C1 segment of cervical spinal cord (tissue), 14 donors: ENCODE data around the gene PERCC1.

ENCODE experiments used
- DNase-seq, 14 donors: peaks; one replicate each; lab custom pipeline; 2025; lab: John Stamatoyannopoulos, UW

The PERCC1 gene

DNA sequence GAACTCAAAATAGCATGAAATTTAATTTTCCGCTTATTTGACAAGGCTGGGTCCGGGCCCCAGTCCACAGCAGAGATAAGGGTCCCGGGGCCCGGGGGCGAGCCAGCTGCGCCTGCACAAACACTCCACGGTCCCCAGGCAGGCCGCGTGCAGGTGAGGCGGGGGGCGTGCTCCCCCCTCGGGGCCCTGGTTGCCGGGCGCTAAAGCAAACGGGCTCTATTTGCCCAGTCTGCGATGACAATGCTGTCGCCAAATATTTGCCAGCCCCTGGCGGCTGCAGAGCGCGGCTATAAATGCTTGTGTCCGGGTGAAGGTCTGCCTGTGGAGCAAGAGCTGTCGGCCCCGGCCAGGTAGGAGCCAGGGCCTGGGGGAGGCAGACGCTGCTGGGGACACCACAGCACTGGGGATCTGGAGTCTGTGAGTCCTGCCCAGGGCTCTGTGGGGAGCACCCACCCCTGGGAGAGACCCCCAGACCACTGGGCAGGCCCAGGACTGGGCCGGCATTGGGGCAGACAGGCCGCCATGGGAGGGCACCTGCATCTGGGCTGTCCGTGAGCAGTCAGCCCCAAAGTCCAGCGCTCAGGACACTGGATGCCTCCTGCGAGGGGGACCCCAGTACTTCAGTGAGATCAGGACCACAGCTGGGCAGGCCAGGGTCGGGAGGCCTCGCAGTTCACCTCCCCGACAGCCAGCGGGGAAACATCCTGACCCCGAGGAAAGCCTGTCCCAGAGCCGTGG is at the start of gene PERCC1:
Gene PERCC1, plus strand, starts transcription at position 320 of the 738 bp plus-strand sequence. CDS start 1,516 bp downstream, outside the sequence.
- no peak for DNase-seq

GRCh38 chr16:1381612-1382406 is 49.1 kb upstream of the PERCC1 start:
- DNase-seq = no peak

DNA sequence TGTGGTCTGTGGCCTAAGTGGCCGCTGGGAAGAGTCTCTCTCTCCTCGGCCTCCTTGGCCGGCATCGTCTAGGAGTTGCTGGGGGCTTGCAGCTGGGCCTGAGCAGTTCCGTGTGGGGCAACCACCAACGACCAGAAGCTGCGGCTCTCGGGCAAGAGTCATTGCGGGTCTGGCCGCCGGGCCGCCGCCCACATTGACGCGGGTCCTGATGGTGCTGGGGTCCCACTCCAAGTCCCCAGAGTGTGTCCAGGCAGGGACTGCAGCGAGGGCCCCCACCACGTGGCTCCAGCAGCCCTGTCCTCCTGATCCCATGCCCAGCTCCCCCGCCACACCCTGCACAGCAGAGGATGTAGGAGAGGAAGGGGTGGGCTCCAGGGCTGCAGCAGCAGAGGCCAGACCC is 47.3 kb upstream of the PERCC1 start:
- DNase-seq = no peak

DNA sequence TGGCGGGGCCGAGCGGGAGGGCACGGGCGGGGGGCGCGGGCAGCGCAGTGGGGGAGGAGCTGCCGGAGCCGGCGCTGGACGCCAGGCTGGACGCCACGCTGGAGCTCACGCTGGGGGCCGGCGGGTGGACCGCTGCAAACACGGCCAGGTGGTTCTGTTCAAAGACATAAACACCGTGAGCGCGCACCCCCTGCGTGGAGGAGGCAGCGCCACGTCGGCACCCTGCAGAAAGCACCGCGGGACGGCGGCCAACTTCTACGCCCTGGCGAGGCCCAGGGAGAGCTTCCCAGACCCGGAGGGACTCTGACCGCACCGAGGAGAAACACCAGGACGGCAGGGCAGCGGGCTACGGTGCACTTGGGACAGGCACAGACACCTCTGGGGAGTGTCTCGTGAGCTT is 45.6 kb upstream of the PERCC1 start:
- DNase-seq = no peak

- DNase-seq = no peak
These were observed 43.5 kb upstream of the PERCC1 start for GRCh38 chr16:1387331-1387730.

- DNase-seq = no peak
These were observed 41.1 kb upstream of the PERCC1 start for GRCh38 chr16:1389762-1390161.

GRCh38 chr16:1390239-1390779 is 40.6 kb upstream of the PERCC1 start:
- no peak for DNase-seq

- DNase-seq = no peak
These were observed 38.1 kb upstream of the PERCC1 start for GRCh38 chr16:1392826-1393225.

DNA sequence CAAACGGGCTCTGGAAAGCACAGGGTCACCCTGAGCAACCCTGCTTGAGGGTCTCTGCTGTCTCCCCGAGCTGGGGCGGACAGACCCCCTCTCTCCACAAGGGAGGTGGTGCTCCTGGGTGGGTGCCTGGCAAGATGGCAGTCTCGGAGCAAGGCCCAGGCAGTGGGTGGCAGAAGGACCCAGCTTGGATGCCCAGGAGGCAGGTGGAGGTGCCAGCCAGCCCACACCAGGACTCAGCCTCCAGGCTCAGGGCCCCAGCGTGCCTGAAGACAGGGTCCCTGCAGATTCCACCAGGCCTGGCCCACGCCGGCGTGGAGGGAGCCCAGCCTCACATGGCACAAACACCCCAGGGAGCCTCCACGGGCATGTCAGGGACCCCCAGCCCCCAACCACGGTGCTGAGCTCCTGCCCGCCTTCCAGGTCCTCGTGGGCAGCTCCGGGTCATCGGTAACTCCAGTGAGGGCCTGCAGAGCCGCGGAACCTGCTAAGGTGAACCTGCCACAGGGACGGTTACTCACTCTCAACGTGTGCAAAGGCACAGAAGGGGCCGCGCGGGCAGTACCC is 37.2 kb upstream of the PERCC1 start:
- no peak for DNase-seq

DNA sequence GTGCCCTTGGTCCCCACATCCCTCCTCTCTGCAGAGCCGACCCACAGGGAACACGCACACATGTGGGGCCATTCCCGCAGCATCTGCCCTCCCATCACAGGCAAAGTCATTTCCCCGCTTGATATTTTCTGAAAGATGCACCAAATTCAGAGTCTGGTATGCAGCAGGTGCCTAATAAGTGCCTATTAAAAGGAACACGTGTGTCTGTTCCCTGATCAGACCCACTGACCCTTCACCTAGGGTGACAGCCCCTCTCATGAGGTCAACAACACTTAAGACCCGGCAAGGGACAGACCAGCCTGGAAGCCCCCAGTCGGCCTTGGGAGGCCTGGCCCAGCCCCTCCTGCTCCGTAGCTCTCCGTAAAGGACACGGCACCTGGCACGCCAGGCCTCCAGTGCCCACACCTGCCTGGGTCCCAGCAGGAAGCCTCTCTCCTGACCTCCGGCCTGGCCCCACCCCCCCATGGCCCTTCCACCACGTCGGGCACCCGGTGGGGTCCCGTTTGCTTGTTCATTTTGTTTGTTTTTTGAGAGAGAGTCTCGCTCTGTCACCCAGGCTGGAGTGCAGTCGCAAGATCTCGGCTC is 36.4 kb upstream of the PERCC1 start:
- DNase-seq = no peak

- no peak for DNase-seq
These were observed 35.3 kb upstream of the PERCC1 start for GRCh38 chr16:1395444-1396031.

GRCh38 chr16:1397779-1398178 is 33.1 kb upstream of the PERCC1 start:
- DNase-seq = no peak

GRCh38 chr16:1398351-1398750 is 32.5 kb upstream of the PERCC1 start:
- DNase-seq = no peak

- DNase-seq = no peak
These were observed 31.9 kb upstream of the PERCC1 start for GRCh38 chr16:1398826-1399581.

- DNase-seq = no peak
These were observed 29.7 kb upstream of the PERCC1 start for GRCh38 chr16:1401061-1401757.

- DNase-seq = no peak
These were observed 29.1 kb upstream of the PERCC1 start for GRCh38 chr16:1401758-1402154.

- no peak for DNase-seq
These were observed 27.8 kb upstream of the PERCC1 start for GRCh38 chr16:1403036-1403435.

DNA sequence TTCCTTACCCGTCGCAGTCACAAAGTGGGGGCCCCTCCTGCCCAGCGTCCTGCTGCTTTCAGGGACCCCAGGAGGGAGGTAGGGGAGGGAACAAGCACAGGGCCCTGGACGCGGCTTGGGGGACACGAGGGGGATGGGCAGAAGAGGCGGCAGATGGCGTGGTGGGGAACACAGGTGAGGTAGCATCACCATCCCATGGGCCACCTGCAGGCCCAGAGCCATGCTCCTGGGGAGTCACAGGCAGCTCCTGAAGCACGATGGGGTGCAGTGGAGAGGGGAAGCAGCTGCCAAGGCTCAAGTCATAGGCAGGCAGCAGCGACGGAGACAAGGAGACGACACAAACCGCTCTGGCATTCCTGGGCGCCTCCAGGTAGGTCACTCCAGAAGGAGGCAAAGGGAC is 27.1 kb upstream of the PERCC1 start:
- no peak for DNase-seq

- no peak for DNase-seq
These were observed 23.1 kb upstream of the PERCC1 start for GRCh38 chr16:1407753-1408152.

- DNase-seq = peak; percentile 53 to 96 (median 91)
These were observed 22.6 kb upstream of the PERCC1 start for GRCh38 chr16:1408171-1408837.
